Measurements from ENCODE around the gene ARL4D. TPM values are rescaled to one million over a fixed set of nuclear protein-coding genes. Genes with fewer than 3 reads are reported as not detected.

ARL4D gene, protein sequence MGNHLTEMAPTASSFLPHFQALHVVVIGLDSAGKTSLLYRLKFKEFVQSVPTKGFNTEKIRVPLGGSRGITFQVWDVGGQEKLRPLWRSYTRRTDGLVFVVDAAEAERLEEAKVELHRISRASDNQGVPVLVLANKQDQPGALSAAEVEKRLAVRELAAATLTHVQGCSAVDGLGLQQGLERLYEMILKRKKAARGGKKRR
- total RNA-seq (ENCODE audit: unreplicated experiment), result 35.7 TPM
- long read RNA-seq, transcript ARL4D-201 (2 exons, 1,612 nt), result major isoform, 100 of 103 reads
- long read RNA-seq, partial matches to known transcripts, result 2 of 103 reads
- long read RNA-seq, other reads (novel, unspliced or antisense), result 1 of 103 reads

DNA sequence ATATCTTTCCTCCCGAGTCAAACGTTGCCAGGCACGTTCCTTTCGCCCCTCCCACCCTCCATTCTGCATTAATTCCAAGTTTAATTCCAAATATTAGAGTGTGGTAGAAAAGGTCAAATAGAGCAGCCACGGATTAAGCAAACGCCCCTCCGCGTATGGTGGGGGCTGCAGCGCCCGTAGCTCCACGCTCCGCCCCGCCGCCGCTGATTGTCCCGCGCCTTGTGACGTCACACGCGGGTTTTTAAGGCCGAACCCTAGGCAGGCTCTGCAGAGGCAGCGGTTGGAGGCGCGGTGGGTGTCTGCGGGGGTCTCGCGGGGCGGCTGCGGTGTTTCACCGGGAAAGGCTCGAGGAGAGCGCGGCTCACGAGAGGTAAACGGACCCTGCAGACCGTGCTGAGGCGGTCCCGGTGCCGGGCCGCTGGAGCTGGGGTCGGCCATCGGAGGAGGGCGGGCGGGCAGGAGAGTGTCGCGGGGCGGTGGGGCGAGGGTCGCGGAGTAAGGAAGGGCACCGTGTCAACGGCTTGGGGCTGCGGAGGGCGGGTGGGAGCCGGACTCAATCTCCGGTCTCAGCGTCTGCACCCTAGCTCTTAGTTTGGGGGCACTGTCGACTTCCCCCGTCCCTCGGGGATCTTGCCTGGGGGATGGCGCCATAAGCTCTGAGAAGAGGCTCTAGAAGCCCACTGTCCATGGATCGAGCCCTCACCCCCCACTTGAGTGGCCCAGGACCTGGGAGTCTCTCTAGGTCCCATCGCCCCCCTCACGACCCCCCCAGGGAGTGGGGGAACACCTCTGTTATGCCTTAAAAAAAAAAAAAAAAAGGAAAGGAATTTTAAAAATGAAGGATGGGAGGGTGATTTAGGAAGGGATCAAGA lies at the start of gene ARL4D:
Gene ARL4D, plus strand, starts transcription at position 270 of the 872 bp plus-strand sequence. CDS start 740 bp downstream, outside the sequence.
- Mint-ChIP-seq H3K36me3 (ENCODE audit: low read depth, unreplicated experiment) (peaks cover 6% of the 10 kb centered on the region), H3K9me3 (ENCODE audit: unreplicated experiment) (no peaks in the 10 kb centered on the region), H3K4me1 (ENCODE audit: unreplicated experiment) (peaks cover 52% of the 10 kb centered on the region), H3K4me3 (ENCODE audit: unreplicated experiment) (peak within 1 kb of the TSS; percentile 96), H3K27me3 (ENCODE audit: unreplicated experiment) (peaks cover 3% of the 10 kb centered on the region), H3K27ac (ENCODE audit: unreplicated experiment) (peak within 1 kb of the TSS; percentile 36)
- DNase-seq (ENCODE audit: low spot score), result peak; percentile 72
- TF ChIP-seq, protein P1, sequence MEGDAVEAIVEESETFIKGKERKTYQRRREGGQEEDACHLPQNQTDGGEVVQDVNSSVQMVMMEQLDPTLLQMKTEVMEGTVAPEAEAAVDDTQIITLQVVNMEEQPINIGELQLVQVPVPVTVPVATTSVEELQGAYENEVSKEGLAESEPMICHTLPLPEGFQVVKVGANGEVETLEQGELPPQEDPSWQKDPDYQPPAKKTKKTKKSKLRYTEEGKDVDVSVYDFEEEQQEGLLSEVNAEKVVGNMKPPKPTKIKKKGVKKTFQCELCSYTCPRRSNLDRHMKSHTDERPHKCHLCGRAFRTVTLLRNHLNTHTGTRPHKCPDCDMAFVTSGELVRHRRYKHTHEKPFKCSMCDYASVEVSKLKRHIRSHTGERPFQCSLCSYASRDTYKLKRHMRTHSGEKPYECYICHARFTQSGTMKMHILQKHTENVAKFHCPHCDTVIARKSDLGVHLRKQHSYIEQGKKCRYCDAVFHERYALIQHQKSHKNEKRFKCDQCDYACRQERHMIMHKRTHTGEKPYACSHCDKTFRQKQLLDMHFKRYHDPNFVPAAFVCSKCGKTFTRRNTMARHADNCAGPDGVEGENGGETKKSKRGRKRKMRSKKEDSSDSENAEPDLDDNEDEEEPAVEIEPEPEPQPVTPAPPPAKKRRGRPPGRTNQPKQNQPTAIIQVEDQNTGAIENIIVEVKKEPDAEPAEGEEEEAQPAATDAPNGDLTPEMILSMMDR (IDR thresholded peaks at IDR 0.05; ENCODE audit: unreplicated experiment), result no peak

DNA sequence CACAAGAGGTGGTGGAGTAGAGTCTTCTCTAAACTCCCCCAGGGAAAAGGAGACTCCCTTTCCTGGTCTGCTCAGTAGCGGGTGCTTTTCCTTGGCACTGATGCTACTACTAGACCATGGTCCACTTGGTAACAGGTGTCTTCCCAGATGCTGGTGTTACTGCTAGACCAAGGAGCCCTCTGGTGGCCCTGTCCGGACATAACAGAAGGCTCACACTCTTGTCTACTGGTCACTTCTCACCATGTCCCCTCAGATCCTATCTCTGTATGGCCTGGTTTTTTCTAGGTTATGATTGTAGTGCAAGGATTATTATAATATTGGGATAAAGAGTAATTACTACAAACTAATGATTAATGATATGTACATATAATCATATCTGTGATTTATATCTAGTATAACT lies 49.7 kb upstream of the ARL4D start:
- H3K4me1 Mint-ChIP-seq (ENCODE audit: unreplicated experiment), result no peaks in the 10 kb centered on the region
- peaks cover 21% of the 10 kb centered on the region for H3K9me3 Mint-ChIP-seq (ENCODE audit: unreplicated experiment)
- peaks cover 34% of the 10 kb centered on the region for H3K36me3 Mint-ChIP-seq (ENCODE audit: low read depth, unreplicated experiment)
- TF ChIP-seq, protein P1 (IDR thresholded peaks at IDR 0.05; ENCODE audit: unreplicated experiment), result no peak
- peaks cover 5% of the 10 kb centered on the region for H3K27me3 Mint-ChIP-seq (ENCODE audit: unreplicated experiment)
- no peak for DNase-seq (ENCODE audit: low spot score)
- H3K27ac Mint-ChIP-seq (ENCODE audit: unreplicated experiment), result no peak overlapping the region
- no peak overlapping the region for H3K4me3 Mint-ChIP-seq (ENCODE audit: unreplicated experiment)

- Mint-ChIP-seq H3K4me3 (ENCODE audit: unreplicated experiment) (no peak overlapping the region), H3K27ac (ENCODE audit: unreplicated experiment) (no peak overlapping the region), H3K36me3 (ENCODE audit: low read depth, unreplicated experiment) (peaks cover 34% of the 10 kb centered on the region), H3K4me1 (ENCODE audit: unreplicated experiment) (no peaks in the 10 kb centered on the region), H3K9me3 (ENCODE audit: unreplicated experiment) (peaks cover 21% of the 10 kb centered on the region), H3K27me3 (ENCODE audit: unreplicated experiment) (peaks cover 5% of the 10 kb centered on the region)
- DNase-seq (ENCODE audit: low spot score), result no peak
- TF ChIP-seq, protein P1 (IDR thresholded peaks at IDR 0.05; ENCODE audit: unreplicated experiment), result no peak
Measured at GRCh38 chr17:43350888-43351361, 47.9 kb upstream of the ARL4D start.

DNA sequence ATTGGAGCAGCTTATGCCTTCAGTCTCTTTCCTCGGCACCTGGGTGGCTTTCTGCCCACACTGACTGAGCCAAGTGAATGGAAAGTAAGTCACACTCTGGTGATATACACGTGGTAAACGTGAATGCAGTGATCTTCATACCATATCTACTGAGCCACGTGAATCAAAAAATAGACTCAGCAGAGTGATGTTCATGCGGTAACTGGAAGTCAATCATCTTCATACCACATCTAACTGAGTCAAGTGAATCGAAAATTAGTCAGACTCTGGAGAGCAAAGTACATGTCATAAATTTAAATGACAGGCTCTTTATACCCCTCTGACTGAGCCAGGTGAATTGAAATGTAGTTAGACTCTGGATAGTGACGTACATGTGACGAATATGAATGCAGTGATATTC lies 47.1 kb upstream of the ARL4D start:
- no peak for DNase-seq (ENCODE audit: low spot score)
- H3K27ac Mint-ChIP-seq (ENCODE audit: unreplicated experiment), result no peak overlapping the region
- H3K36me3 Mint-ChIP-seq (ENCODE audit: low read depth, unreplicated experiment), result peaks cover 34% of the 10 kb centered on the region
- peaks cover 5% of the 10 kb centered on the region for H3K27me3 Mint-ChIP-seq (ENCODE audit: unreplicated experiment)
- TF ChIP-seq, protein P1 (IDR thresholded peaks at IDR 0.05; ENCODE audit: unreplicated experiment), result no peak
- H3K4me1 Mint-ChIP-seq (ENCODE audit: unreplicated experiment), result no peaks in the 10 kb centered on the region
- H3K9me3 Mint-ChIP-seq (ENCODE audit: unreplicated experiment), result peaks cover 21% of the 10 kb centered on the region
- no peak overlapping the region for H3K4me3 Mint-ChIP-seq (ENCODE audit: unreplicated experiment)
